WI38 (cell line): ENCODE results near the gene SEMA3D.

ENCODE experiments used
- H3K4me3 ChIP-seq: 2 replicates; pipeline ENCODE4 v1.5.1; 2011; ENCODE audit warnings: low read depth, mild to moderate bottlenecking, control low read depth, low read length
- TF ChIP-seq, protein P1 (sequence below): IDR thresholded peaks from 2 replicates; pipeline ENCODE4 v1.5.1; 2012; ENCODE audit warnings: low read depth, mild to moderate bottlenecking, control low read depth, low read length

Gene SEMA3D

GRCh38 chr7:84985073-84985784 is 201.6 kb downstream of the SEMA3D start:
- TF ChIP-seq, protein P1, sequence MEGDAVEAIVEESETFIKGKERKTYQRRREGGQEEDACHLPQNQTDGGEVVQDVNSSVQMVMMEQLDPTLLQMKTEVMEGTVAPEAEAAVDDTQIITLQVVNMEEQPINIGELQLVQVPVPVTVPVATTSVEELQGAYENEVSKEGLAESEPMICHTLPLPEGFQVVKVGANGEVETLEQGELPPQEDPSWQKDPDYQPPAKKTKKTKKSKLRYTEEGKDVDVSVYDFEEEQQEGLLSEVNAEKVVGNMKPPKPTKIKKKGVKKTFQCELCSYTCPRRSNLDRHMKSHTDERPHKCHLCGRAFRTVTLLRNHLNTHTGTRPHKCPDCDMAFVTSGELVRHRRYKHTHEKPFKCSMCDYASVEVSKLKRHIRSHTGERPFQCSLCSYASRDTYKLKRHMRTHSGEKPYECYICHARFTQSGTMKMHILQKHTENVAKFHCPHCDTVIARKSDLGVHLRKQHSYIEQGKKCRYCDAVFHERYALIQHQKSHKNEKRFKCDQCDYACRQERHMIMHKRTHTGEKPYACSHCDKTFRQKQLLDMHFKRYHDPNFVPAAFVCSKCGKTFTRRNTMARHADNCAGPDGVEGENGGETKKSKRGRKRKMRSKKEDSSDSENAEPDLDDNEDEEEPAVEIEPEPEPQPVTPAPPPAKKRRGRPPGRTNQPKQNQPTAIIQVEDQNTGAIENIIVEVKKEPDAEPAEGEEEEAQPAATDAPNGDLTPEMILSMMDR = no peak

GRCh38 chr7:84982199-84982598 is 204.7 kb downstream of the SEMA3D start:
- H3K4me3 ChIP-seq = no peak overlapping the region
- TF ChIP-seq, protein P1 = no peak

More at GRCh38 chr7:84985073-84985784, 201.6 kb downstream of the SEMA3D start:
- H3K4me3 ChIP-seq = no peak overlapping the region

DNA sequence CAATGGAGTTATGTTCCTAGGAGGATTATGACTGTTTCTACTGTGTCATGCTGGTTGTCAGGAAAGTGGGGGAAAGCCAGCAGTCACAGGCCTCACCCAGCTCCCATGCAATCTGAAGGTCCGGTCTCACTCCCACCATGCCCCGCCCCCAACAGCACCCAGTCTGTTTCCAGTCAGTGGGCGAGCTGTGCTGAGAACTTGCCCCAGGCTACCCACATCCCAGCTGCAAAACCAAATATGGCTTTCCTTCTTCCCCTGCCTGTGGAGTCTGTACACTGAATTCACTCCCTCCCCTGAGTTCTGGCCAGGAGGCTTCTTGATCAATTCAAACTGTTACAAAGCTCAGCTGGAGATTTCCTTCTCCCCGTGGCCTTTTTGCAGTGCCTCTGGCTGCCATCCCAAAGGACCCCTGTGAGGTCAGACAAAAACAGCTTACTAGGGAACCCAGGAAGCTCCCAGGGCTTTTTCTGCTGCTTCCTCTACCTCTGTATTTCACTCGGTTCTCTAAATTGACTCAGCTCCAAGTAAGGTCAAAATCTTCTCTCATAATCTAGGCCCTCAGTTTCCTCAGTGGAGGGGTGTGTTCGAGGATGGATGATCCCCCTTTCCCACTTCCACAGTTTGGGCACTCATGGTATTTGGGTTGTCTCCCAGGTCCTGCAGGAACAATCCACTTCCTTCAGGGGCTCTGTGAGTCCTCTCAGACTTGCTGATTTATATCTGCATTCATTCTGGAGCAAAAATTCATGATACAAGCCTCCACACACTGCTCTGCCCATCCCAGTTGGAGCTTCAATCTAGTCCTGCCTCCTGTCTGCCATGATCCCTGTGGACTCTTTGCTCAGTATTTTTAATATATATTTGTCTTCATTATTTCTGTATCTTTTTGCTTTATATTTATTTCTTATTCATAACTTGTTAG is 205.5 kb downstream of the SEMA3D start:
- TF ChIP-seq, protein P1 = no peak
- no peak overlapping the region for H3K4me3 ChIP-seq

GRCh38 chr7:84975586-84976185 is 211.2 kb downstream of the SEMA3D start:
- no peak overlapping the region for H3K4me3 ChIP-seq
- TF ChIP-seq, protein P1 = no peak

DNA sequence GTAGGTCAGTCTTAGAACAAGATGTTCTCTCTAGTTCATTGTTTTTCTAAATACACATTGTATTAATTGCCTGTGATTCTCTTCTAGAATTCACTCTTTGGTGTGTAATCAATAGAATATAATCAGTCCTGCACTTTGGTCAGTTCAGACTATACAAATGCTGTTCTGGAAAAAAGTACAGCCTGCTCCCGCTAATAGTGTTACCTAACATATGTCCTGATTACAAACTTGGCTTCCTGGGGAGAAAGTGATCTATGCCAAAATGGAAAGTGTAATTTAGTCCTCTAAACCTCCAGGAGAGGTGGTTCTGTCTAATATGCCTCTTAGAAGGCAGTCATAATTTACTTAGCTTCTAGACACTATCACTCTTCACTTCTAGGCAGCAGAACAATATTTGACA is 215.5 kb downstream of the SEMA3D start:
- no peak overlapping the region for H3K4me3 ChIP-seq
- TF ChIP-seq, protein P1 = no peak

DNA sequence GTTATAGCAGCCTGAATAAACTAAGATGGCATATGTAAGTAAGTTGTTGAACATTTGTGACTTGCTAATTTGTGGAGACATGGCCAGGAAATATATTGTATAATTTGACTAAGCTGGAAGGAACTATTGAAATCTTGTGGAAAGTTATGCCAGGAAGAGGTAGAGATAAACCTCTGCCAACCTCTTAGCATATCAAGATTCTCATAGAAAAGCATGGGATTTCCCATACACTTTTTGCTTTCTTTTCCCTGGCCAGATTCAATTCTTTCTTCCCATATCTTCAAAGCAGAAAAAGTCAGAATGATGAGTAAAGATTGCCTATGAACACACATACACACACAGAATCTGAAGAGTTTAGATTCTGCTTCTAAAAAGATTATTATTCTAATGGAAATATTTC is 216.2 kb downstream of the SEMA3D start:
- no peak overlapping the region for H3K4me3 ChIP-seq
- TF ChIP-seq, protein P1 = no peak
